SK-N-SH (cell line): ENCODE data around the gene KLHL12. TPM values are rescaled to one million over a fixed set of nuclear protein-coding genes. Genes with fewer than 3 reads are reported as not detected.

Experiments used
- CTCF ChIA-PET: fragments of 300-600, 350-600 bp; formaldehyde crosslinking; extraction: SDS; loops from one replicate; lab custom pipeline; 2021; lab: Yijun Ruan, JAX
- POLR2A ChIA-PET: fragments of 350-600 bp; sonication (Branson Sonifier 250); formaldehyde crosslinking; extraction: SDS; loops from one replicate; lab custom pipeline; 2020; ENCODE audit warnings: antibody characterized with exemption, inconsistent platforms; lab: Yijun Ruan, JAX
- DNase-seq: peaks from one replicate; pipeline ENCODE4 v3.0.0; 2012
- H2AFZ ChIP-seq: fragments of 200-600 bp; sonication (generic); 2 replicates; pipeline ENCODE4 v1.8.1; 2016; ENCODE audit warnings: antibody characterized with exemption, mild to moderate bottlenecking, low read depth
- H3F3A ChIP-seq: fragments of 200-600 bp; sonication (generic); replicated peaks from 2 replicates; pipeline ENCODE3; 2016; ENCODE audit warnings: antibody characterized with exemption, mild to moderate bottlenecking; ENCODE audit not compliant: insufficient read depth
- H3K27ac ChIP-seq, 2 experiments: fragments of 200-500 bp in 1 of 2; fragments of 200-600 bp in 1 of 2; sonication (Bioruptor generic) in 1 of 2; sonication (generic), shearing (Covaris generic) in 1 of 2; 2 replicates each; pipeline versions ENCODE4 v1.5.1 to v1.6.1; 2014 to 2016; ENCODE audit warnings: low read depth in 2 of 2, inconsistent platforms in 1 of 2, low read length in 1 of 2, mild to moderate bottlenecking in 1 of 2, mixed read lengths in 1 of 2
- H3K27me3 ChIP-seq: fragments of 200-600 bp; sonication (generic), shearing (Covaris generic); 2 replicates; pipeline ENCODE4 v1.6.1; 2016; ENCODE audit warnings: mixed run types; ENCODE audit not compliant: insufficient read depth
- H3K36me3 ChIP-seq, 2 experiments: fragments of 200-500 bp in 1 of 2; fragments of 200-600 bp in 1 of 2; sonication (Bioruptor generic) in 1 of 2; sonication (generic) in 1 of 2; replicated peaks in 1 of 2; 2 replicates each; pipeline versions ENCODE3 to v1.5.1; 2014 to 2016; ENCODE audit warnings: low read length in 1 of 2, mild to moderate bottlenecking in 1 of 2; ENCODE audit not compliant: insufficient read depth in 2 of 2, control insufficient read depth in 1 of 2
- H3K4me1 ChIP-seq, 2 experiments: fragments of 200-500 bp in 1 of 2; fragments of 200-600 bp in 1 of 2; sonication (Bioruptor generic) in 1 of 2; sonication (generic), shearing (Covaris generic) in 1 of 2; 2 replicates each; pipeline versions ENCODE4 v1.5.1 to v1.6.1; 2014 to 2016; ENCODE audit warnings: low read depth in 1 of 2, low read length in 1 of 2, mixed run types in 1 of 2; ENCODE audit not compliant: insufficient read depth in 2 of 2, control insufficient read depth in 1 of 2
- H3K4me2 ChIP-seq: fragments of 200-600 bp; sonication (generic), shearing (Covaris generic); 2 replicates; pipeline ENCODE4 v1.6.1; 2017; ENCODE audit warnings: mixed run types
- H3K4me3 ChIP-seq, 2 experiments: fragments of 200-500 bp in 1 of 2; fragments of 200-600 bp in 1 of 2; sonication (Bioruptor generic) in 1 of 2; sonication (generic), shearing (Covaris generic) in 1 of 2; 2 replicates each; pipeline versions ENCODE4 v1.5.1 to v1.8.1; 2014 to 2016; ENCODE audit warnings: low read depth in 2 of 2, inconsistent platforms in 1 of 2, low read length in 1 of 2, mild to moderate bottlenecking in 1 of 2, mixed read lengths in 1 of 2, moderate library complexity in 1 of 2
- H3K79me2 ChIP-seq: fragments of 200-600 bp; sonication (generic); 2 replicates; pipeline ENCODE4 v1.8.1; 2017; ENCODE audit warnings: mild to moderate bottlenecking; ENCODE audit not compliant: insufficient read depth
- H3K9ac ChIP-seq: fragments of 200-600 bp; sonication (generic); 2 replicates; pipeline ENCODE4 v1.6.1; 2017; ENCODE audit warnings: mixed run types
- H3K9me2 ChIP-seq: fragments of 200-600 bp; sonication (generic); 2 replicates; pipeline ENCODE4 v1.6.1; 2017; ENCODE audit warnings: mixed run types
- H3K9me3 ChIP-seq: fragments of 200-600 bp; sonication (generic); 2 replicates; pipeline ENCODE4 v1.6.1; 2017; ENCODE audit warnings: mixed run types, mild to moderate bottlenecking, moderate library complexity
- H4K20me1 ChIP-seq: fragments of 200-600 bp; sonication (generic); 2 replicates; pipeline ENCODE4 v1.6.1; 2017; ENCODE audit warnings: mild to moderate bottlenecking, mixed run types; ENCODE audit not compliant: insufficient read depth
- CHD2 ChIP-seq: fragments of 150-350 bp; IDR thresholded peaks from 2 replicates; pipeline ENCODE4 v1.6.1; 2018; ENCODE audit warnings: low read length; ENCODE audit not compliant: partially characterized antibody
- ELF1 ChIP-seq: IDR thresholded peaks from 2 replicates; pipeline ENCODE4 v1.4.0; 2012
- FOSL2 ChIP-seq: IDR thresholded peaks from 2 replicates; pipeline ENCODE4 v1.4.0; 2012; ENCODE audit warnings: low read depth, mild to moderate bottlenecking, moderate library complexity, borderline replicate concordance
- FOXJ3 ChIP-seq: sonication (generic); formaldehyde crosslinking; IDR thresholded peaks from 2 replicates; pipeline ENCODE4 v1.5.1; 2020; ENCODE audit warnings: mild to moderate bottlenecking, missing genetic modification reagents
- GABPA ChIP-seq: IDR thresholded peaks from 2 replicates; pipeline ENCODE4 v1.4.0; 2012; ENCODE audit warnings: low read depth, mild to moderate bottlenecking
- GATA2 ChIP-seq: sonication (generic); formaldehyde crosslinking; IDR thresholded peaks from 2 replicates; pipeline ENCODE4 v1.5.0; 2020; ENCODE audit warnings: mild to moderate bottlenecking, missing genetic modification reagents
- MEF2A ChIP-seq: IDR thresholded peaks from 2 replicates; pipeline ENCODE4 v1.4.0; 2012; ENCODE audit warnings: low read depth, borderline replicate concordance
- MXI1 ChIP-seq: IDR thresholded peaks from 2 replicates; pipeline ENCODE4 v1.6.1; 2012; ENCODE audit warnings: mild to moderate bottlenecking, low read depth, low read length, improper control_type of control experiment
- NRF1 ChIP-seq: IDR thresholded peaks from 2 replicates; pipeline ENCODE4 v1.6.1; 2012; ENCODE audit warnings: low read depth, mild to moderate bottlenecking, low read length
- POLR2AphosphoS5 ChIP-seq: IDR thresholded peaks from 2 replicates; pipeline ENCODE4 v1.6.1; 2012; ENCODE audit warnings: low read depth, low read length
- RAD21 ChIP-seq: IDR thresholded peaks from 2 replicates; pipeline ENCODE4 v1.6.1; 2012; ENCODE audit warnings: mild to moderate bottlenecking, low read length
- RFX5 ChIP-seq: IDR thresholded peaks from 2 replicates; pipeline ENCODE4 v1.6.1; 2012; ENCODE audit warnings: mild to moderate bottlenecking, improper control_type of control experiment, low read length
- SIN3A ChIP-seq: IDR thresholded peaks from 2 replicates; pipeline ENCODE4 v1.6.1; 2012; ENCODE audit warnings: low read depth, mild to moderate bottlenecking, low read length, moderate library complexity, borderline replicate concordance
- TCF12 ChIP-seq: IDR thresholded peaks from 2 replicates; pipeline ENCODE4 v1.4.0; 2012
- YY1 ChIP-seq: IDR thresholded peaks from 2 replicates; pipeline ENCODE4 v1.4.0; 2012; ENCODE audit warnings: low read depth, mild to moderate bottlenecking
- WGBS: methylation state at CpG from one replicate; pipeline ENCODE4 v1.1.6; 2017; ENCODE audit warnings: low lambda C conversion rate; 5-methylcytosine and 5-hydroxymethylcytosine counted together
- polyA plus RNA-seq, 3 experiments: library from polyadenylated mRNA; depleted of rRNA; stranded (reverse); fragments of >200 nt; gene quantifications; 2 replicates each; pipeline ENCODE4 v1.2.3, GENCODE V29; 2012
- TF ChIP-seq, protein P1 (sequence below): IDR thresholded peaks from 2 replicates; pipeline ENCODE4 v1.4.0; 2012; ENCODE audit warnings: low read depth
- TF ChIP-seq, protein P2 (sequence below): IDR thresholded peaks from 2 replicates; pipeline ENCODE4; 2012
- TF ChIP-seq, protein P3 (sequence below): fragments of 150-350 bp; IDR thresholded peaks from 2 replicates; pipeline ENCODE4 v1.6.1; 2016; ENCODE audit warnings: mild to moderate bottlenecking, low read depth, low read length
- TF ChIP-seq, protein P4 (sequence below): IDR thresholded peaks from 2 replicates; pipeline ENCODE4 v1.4.0; 2012; ENCODE audit warnings: low read depth, borderline replicate concordance
- TF ChIP-seq, protein P5 (sequence below): IDR thresholded peaks from 2 replicates; pipeline ENCODE4 v1.4.0; 2012; ENCODE audit warnings: low read depth, borderline replicate concordance

KLHL12 gene
- polyA plus RNA-seq, 1 of the 3 experiments (the other 2 are of a cell fraction), result 22.6 TPM

DNA sequence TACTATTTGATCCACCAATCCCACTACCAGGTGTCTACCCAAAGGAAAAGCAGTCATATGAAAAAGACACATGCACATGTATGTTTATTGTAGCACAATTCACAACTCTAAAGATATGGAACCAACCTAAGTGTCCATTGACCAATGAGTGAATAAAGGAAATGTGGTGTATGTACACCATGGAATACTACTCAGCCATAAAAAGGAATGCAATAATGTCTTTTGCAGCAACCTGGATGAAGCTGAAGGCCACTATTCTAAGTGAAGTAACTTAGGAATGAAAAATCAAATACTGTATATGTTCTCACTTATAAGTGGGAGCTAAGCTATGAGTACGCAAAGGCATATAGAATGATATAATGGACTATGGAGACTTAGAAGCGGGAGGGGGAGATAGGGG is 18.4 kb upstream of the KLHL12 start:
- DNase-seq, result no peak
- Histone ChIP-seq H3K27ac (no peak overlapping the region), H3K79me2 (peaks cover 9% of the 10 kb centered on the region), H3K4me1 (no peaks in the 10 kb centered on the region), H3K27me3 (no peaks in the 10 kb centered on the region), H3K9ac (no peak overlapping the region), H3K4me2 (no peak overlapping the region), H3K4me3 (no peak overlapping the region), H3K36me3 (peaks cover 66 to 75% of the 10 kb centered on the region in 2 experiments), H3K9me3 (no peaks in the 10 kb centered on the region), H3K9me2 (no peaks in the 10 kb centered on the region), H4K20me1 (no peaks in the 10 kb centered on the region), H2AFZ (no peak overlapping the region), H3F3A (no peaks in the 10 kb centered on the region)
- ChIA-PET POLR2A (no interaction called here), CTCF (interaction anchor here (0.7 to 1.4 kb wide), 3 partner anchors 15 to 271 kb away, joined by 3 read pairs; partner anchors contain the start of gene KLHL12)
- 98% methylated on average over 2 of the region's 2 CpGs for WGBS
- TF ChIP-seq POLR2AphosphoS5 (no peak), GATA2 (CRISPR knock-in tag) (no peak), MEF2A (no peak), RFX5 (no peak), NRF1 (no peak), ELF1 (no peak), MXI1 (no peak), CHD2 (no peak), TCF12 (no peak), RAD21 (no peak), GABPA (no peak), SIN3A (no peak), YY1 (no peak), FOXJ3 (no peak), FOSL2 (no peak)
- TF ChIP-seq, protein P1, sequence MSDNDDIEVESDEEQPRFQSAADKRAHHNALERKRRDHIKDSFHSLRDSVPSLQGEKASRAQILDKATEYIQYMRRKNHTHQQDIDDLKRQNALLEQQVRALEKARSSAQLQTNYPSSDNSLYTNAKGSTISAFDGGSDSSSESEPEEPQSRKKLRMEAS, result no peak
- TF ChIP-seq, protein P2, sequence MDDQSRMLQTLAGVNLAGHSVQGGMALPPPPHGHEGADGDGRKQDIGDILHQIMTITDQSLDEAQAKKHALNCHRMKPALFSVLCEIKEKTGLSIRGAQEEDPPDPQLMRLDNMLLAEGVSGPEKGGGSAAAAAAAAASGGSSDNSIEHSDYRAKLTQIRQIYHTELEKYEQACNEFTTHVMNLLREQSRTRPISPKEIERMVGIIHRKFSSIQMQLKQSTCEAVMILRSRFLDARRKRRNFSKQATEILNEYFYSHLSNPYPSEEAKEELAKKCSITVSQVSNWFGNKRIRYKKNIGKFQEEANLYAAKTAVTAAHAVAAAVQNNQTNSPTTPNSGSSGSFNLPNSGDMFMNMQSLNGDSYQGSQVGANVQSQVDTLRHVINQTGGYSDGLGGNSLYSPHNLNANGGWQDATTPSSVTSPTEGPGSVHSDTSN, result no peak
- TF ChIP-seq, protein P3, sequence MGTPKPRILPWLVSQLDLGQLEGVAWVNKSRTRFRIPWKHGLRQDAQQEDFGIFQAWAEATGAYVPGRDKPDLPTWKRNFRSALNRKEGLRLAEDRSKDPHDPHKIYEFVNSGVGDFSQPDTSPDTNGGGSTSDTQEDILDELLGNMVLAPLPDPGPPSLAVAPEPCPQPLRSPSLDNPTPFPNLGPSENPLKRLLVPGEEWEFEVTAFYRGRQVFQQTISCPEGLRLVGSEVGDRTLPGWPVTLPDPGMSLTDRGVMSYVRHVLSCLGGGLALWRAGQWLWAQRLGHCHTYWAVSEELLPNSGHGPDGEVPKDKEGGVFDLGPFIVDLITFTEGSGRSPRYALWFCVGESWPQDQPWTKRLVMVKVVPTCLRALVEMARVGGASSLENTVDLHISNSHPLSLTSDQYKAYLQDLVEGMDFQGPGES, result no peak
- TF ChIP-seq, protein P4, sequence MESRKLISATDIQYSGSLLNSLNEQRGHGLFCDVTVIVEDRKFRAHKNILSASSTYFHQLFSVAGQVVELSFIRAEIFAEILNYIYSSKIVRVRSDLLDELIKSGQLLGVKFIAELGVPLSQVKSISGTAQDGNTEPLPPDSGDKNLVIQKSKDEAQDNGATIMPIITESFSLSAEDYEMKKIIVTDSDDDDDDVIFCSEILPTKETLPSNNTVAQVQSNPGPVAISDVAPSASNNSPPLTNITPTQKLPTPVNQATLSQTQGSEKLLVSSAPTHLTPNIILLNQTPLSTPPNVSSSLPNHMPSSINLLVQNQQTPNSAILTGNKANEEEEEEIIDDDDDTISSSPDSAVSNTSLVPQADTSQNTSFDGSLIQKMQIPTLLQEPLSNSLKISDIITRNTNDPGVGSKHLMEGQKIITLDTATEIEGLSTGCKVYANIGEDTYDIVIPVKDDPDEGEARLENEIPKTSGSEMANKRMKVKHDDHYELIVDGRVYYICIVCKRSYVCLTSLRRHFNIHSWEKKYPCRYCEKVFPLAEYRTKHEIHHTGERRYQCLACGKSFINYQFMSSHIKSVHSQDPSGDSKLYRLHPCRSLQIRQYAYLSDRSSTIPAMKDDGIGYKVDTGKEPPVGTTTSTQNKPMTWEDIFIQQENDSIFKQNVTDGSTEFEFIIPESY, result no peak
- TF ChIP-seq, protein P5, sequence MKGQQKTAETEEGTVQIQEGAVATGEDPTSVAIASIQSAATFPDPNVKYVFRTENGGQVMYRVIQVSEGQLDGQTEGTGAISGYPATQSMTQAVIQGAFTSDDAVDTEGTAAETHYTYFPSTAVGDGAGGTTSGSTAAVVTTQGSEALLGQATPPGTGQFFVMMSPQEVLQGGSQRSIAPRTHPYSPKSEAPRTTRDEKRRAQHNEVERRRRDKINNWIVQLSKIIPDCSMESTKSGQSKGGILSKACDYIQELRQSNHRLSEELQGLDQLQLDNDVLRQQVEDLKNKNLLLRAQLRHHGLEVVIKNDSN, result no peak
